ENCODE measurements around the gene WNT9B.

- no peak for TF ChIP-seq CTCF (IDR thresholded peaks at IDR 0.05)
- no peak for TF ChIP-seq REST (IDR thresholded peaks at IDR 0.05; ENCODE audit: insufficient read depth in 1 of 2, low read depth in 2 of 2, low read length in 1 of 2)
- no peak for TF ChIP-seq SIN3A (IDR thresholded peaks at IDR 0.05; ENCODE audit: borderline replicate concordance, insufficient read depth, low read depth, low read length)
These were observed 34.1 kb upstream of the WNT9B start for GRCh38 chr17:46817151-46817900.

Measured in Panc1 (cell line).